Fibroblast of mammary gland (primary cell): Measurements from ENCODE around the gene ADGRV1.

ENCODE experiments used
- DNase-seq: peaks from one replicate; pipeline ENCODE4 v3.0.0-alpha.2; 2010; ENCODE audit warnings: low read depth
- H3K4me3 ChIP-seq: 2 replicates; pipeline ENCODE4 v1.5.1; 2011; ENCODE audit warnings: low read depth, mild to moderate bottlenecking, low read length, moderate library complexity; ENCODE audit not compliant: control insufficient read depth
- CTCF ChIP-seq: conservative IDR thresholded peaks from 2 replicates; pipeline ENCODE4 v1.5.1; 2011; ENCODE audit warnings: low read depth, low read length, inconsistent platforms; ENCODE audit not compliant: control insufficient read depth, insufficient read depth

ADGRV1 gene

DNA sequence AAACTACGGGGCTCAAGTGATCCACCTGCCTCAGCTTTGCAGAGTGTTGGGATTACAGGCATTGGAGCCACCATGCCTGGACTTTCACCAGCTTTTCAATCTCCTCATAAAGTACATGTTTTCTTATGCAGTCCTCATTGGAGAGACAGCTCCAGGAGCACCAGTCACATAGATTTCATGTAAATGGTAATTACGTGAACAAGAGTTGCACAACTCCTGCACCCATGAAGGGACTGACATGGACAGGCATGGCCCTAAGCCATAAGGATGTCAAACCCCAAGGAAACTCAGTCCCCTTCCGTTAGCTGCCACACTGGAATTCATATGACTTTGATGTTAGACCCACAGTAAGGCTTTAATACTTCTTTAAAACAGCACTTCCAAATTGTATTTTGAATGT, 7.6 kb upstream of the ADGRV1 start:
- no peak overlapping the region for H3K4me3 ChIP-seq
- DNase-seq: no peak
- no peak for TF ChIP-seq CTCF

DNA sequence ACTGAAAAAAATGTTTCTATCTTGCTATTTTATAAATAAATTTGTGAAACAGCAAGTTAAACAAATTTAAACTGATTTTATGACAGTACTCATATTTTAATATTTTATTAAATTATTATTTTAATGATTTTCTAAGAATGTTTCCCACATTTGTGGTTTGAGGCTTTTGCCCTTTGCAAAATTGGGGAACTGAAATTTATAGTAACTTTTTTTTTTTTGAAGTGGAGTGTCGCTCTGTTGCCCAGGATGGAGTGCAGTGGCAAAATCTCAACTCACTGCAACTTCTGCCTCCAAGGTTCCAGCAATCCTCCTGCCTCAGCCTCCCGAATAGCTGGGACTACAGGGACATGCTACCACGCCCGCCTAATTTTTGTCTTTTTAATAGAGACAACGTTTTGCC, 7.2 kb upstream of the ADGRV1 start:
- DNase-seq: no peak
- no peak for TF ChIP-seq CTCF
- H3K4me3 ChIP-seq: no peak overlapping the region

DNA sequence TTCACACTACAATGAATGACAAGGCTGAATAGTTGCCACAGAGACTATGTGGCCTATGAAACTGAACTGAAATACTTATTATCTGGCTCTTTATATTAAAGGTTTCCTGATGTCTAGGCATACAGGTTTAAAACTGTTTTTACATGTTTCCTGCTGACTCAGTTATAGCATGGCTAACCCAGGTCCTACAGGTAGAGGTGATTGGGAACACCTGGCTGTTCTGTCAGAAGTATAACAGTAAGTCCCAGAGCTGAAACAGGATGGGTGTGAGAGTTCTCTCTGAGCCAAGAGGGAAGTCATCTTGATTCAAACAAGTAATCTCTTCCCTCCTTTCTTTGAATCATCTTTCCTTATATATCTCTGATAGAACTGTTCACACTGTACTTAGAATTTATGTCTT, 4.9 kb upstream of the ADGRV1 start:
- no peak for TF ChIP-seq CTCF
- H3K4me3 ChIP-seq: no peak overlapping the region
- no peak for DNase-seq

DNA sequence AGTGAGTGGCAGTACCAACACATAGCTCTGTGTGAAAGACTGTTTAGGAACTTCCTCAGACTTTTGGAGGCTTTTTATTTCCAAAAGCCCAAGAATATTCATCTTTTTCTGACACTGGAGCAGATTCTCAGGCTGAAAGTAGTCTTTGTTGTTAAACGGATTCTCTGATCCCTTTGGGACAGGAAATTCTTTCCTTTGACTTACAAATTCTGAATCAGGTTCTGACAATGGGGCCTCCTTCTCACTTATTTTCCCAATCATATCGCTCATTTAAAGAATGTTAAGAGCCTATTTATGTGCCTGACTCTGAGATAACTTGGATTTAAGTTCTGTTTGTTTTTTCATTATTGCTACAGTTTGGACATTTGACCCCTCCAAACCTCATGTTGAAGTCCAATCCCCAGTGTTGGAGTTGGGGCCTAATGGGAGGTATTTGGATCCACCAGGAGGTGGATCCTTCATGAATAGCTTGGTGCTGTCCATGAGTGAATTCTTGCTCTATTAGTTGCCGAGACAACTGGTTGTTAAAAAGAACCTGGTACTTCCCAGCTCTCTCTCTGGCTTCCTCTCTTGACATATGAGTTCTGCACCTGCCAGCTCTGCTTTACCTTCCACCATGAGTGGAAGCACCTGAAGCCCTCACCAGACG, 4.1 kb upstream of the ADGRV1 start:
- DNase-seq: no peak
- no peak overlapping the region for H3K4me3 ChIP-seq
- no peak for TF ChIP-seq CTCF

DNA sequence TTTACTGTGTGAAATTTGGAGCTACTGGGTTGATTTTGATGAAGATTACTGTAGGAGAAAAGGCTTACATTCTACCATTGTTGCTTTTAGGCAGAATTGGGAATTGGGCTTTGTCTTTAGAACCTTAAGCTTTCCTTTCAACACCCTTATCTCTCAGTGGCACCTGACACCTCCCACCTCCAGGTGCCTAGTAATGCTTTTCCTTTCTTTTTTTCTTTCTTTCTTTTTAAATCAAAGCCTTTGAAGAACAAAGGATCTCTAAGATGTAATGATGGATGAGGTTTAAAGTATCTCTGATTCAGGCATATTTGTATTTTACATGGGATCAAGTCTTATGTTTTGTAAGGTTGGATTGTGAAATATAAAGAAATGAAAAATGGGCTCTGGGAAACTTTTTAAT, 2.9 kb upstream of the ADGRV1 start:
- H3K4me3 ChIP-seq: no peak overlapping the region
- DNase-seq: no peak
- TF ChIP-seq CTCF: no peak

- no peak overlapping the region for H3K4me3 ChIP-seq
- DNase-seq: no peak
Measured at GRCh38 chr5:90557391-90557790, 1.2 kb upstream of the ADGRV1 start.

More at GRCh38 chr5:90557391-90557790, 1.2 kb upstream of the ADGRV1 start:
- no peak for TF ChIP-seq CTCF
